ENCODE results near the gene DGCR8.
"Not testable (repeated sequence)": the region's sequence is repeated elsewhere in the genome, so short reads cannot be mapped to it uniquely, and the experiment has no call there.

DGCR8 gene

DNA sequence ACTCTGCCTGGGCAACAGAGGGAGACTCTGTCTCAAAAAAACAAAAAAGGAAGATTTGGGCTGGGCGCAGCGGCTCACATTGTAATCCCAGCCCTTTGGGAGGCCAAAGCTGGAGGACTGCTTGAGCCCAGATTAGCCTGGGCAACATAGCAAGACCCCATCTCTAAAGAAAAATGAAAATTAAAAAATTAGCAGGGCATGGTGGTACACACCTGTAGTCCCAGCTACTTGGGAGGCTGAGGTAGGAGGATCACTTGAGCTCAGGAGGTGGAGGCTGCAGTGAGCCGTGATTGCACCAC is 12.7 kb upstream of the DGCR8 start:
- H4K5ac ChIP-seq (ENCODE audit: low read length); H3K4me1 ChIP-seq (ENCODE audit: control insufficient read depth, low read depth, low read length); H2AK5ac ChIP-seq (ENCODE audit: low read length); H3K23ac ChIP-seq (ENCODE audit: low read length); H3K9ac ChIP-seq (ENCODE audit: low read length); H2BK120ac ChIP-seq (ENCODE audit: low read depth, low read length); H3K27ac ChIP-seq (ENCODE audit: low read depth, low read length); H2BK5ac ChIP-seq (ENCODE audit: low read length); H3K18ac ChIP-seq (ENCODE audit: low read length); H2BK15ac ChIP-seq (replicated peaks; ENCODE audit: low read depth); H3K79me2 ChIP-seq (ENCODE audit: control insufficient read depth, insufficient read depth, low read length); H3K4me3 ChIP-seq (ENCODE audit: low read length); H3K79me1 ChIP-seq (ENCODE audit: low read length); H3K4me2 ChIP-seq (ENCODE audit: low read length); H3K4ac ChIP-seq (ENCODE audit: low read depth, low read length); H3K36me3 ChIP-seq (ENCODE audit: control insufficient read depth, insufficient read depth, low read length); H3K56ac ChIP-seq (ENCODE audit: low read length); H4K8ac ChIP-seq (ENCODE audit: low read depth, low read length); DNase-seq; H3K27me3 ChIP-seq (ENCODE audit: insufficient read depth, low read length, poor library complexity): not testable (repeated sequence)
- no CpG with 5 or more reads among the region's 3 CpGs for WGBS (ENCODE audit: extremely low coverage, insufficient coverage, low lambda C conversion rate)

DNA sequence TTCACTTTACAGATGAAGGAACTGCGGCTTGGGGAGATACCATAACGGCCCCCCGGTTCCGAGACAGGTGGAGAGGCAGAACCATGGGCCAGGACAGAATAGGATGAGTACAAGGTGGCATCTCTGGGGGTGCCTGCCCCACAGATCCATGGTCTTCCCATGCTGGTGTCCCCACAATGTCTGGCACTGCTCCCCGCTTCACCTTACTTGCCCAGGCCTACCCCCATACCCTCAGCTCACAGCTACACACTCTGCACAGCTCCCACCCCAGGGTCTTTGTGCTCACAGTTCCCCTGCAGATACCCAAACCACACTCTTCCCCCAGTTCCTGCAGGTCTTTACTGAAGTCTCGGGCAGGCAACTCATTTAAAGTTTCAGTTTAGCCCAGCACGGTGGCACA is 11.4 kb upstream of the DGCR8 start:
- H3K56ac ChIP-seq (ENCODE audit: low read length): no peak overlapping the region
- no peaks in the 10 kb centered on the region for H3K79me1 ChIP-seq (ENCODE audit: low read length)
- H3K4me2 ChIP-seq (ENCODE audit: low read length): no peak overlapping the region
- H3K36me3 ChIP-seq (ENCODE audit: control insufficient read depth, insufficient read depth, low read length): no peaks in the 10 kb centered on the region
- no peak overlapping the region for H3K9ac ChIP-seq (ENCODE audit: low read length)
- no peak overlapping the region for H3K23ac ChIP-seq (ENCODE audit: low read length)
- no peaks in the 10 kb centered on the region for H3K79me2 ChIP-seq (ENCODE audit: control insufficient read depth, insufficient read depth, low read length)
- H3K18ac ChIP-seq (ENCODE audit: low read length): no peak overlapping the region
- DNase-seq: no peak
- H2AK5ac ChIP-seq (ENCODE audit: low read length): no peak overlapping the region
- no peaks in the 10 kb centered on the region for H3K4me1 ChIP-seq (ENCODE audit: control insufficient read depth, low read depth, low read length)
- H2BK15ac ChIP-seq (replicated peaks; ENCODE audit: low read depth): no peak overlapping the region
- H2BK5ac ChIP-seq (ENCODE audit: low read length): no peak overlapping the region
- no peaks in the 10 kb centered on the region for H3K27me3 ChIP-seq (ENCODE audit: insufficient read depth, low read length, poor library complexity)
- H2BK120ac ChIP-seq (ENCODE audit: low read depth, low read length): no peak overlapping the region
- H4K5ac ChIP-seq (ENCODE audit: low read length): no peak overlapping the region
- no CpG with 5 or more reads among the region's 7 CpGs for WGBS (ENCODE audit: extremely low coverage, insufficient coverage, low lambda C conversion rate)
- no peak overlapping the region for H4K8ac ChIP-seq (ENCODE audit: low read depth, low read length)
- no peak overlapping the region for H3K4ac ChIP-seq (ENCODE audit: low read depth, low read length)
- H3K27ac ChIP-seq (ENCODE audit: low read depth, low read length): no peak overlapping the region
- no peak overlapping the region for H3K4me3 ChIP-seq (ENCODE audit: low read length)

DNA sequence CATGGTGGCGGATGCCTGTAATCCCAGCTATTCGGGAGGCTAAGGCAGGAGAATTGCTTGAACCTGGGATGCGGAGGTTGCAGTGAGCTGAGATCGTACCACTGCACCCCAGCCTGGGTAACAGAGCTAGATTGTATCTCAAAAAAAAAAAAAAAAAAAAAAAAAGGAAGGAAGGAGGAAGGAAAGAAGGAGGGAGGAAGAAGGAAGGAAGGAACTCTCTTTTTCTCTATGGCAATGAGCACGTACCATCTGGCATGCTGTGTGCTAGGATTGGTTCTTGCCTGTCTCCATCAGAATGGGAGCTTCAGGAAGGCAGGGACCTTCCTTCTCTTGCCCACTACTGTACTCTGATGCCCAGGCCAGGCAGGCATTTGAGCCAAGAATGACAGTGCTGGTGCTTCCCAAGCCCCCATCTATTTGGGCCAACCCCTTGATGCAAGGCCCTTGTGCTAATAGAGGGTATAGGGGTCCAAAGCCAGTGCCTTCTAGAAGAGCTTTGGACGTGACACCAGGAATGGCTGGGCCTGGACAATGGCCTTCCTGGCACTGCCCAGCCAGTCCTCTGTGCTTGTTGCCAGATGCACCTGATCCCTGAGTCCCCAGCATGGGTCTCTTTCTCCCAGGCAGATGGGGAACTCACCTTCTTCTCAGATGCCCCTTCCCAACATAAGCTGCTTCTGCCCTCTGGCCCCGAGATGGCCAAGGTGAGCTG is 10.6 kb upstream of the DGCR8 start:
- Histone ChIP-seq H3K9ac (ENCODE audit: low read length) (no peak overlapping the region), H3K56ac (ENCODE audit: low read length) (no peak overlapping the region), H3K23ac (ENCODE audit: low read length) (no peak overlapping the region), H3K79me2 (ENCODE audit: control insufficient read depth, insufficient read depth, low read length) (no peaks in the 10 kb centered on the region), H3K36me3 (ENCODE audit: control insufficient read depth, insufficient read depth, low read length) (no peaks in the 10 kb centered on the region), H3K27me3 (ENCODE audit: insufficient read depth, low read length, poor library complexity) (no peaks in the 10 kb centered on the region), H3K27ac (ENCODE audit: low read depth, low read length) (no peak overlapping the region), H3K4me2 (ENCODE audit: low read length) (no peak overlapping the region), H2BK120ac (ENCODE audit: low read depth, low read length) (no peak overlapping the region), H2AK5ac (ENCODE audit: low read length) (no peak overlapping the region), H3K18ac (ENCODE audit: low read length) (no peak overlapping the region), H4K8ac (ENCODE audit: low read depth, low read length) (no peak overlapping the region), H4K5ac (ENCODE audit: low read length) (no peak overlapping the region), H3K4me1 (ENCODE audit: control insufficient read depth, low read depth, low read length) (no peaks in the 10 kb centered on the region), H2BK5ac (ENCODE audit: low read length) (no peak overlapping the region), H2BK15ac (replicated peaks; ENCODE audit: low read depth) (no peak overlapping the region), H3K4ac (ENCODE audit: low read depth, low read length) (no peak overlapping the region), H3K79me1 (ENCODE audit: low read length) (no peaks in the 10 kb centered on the region), H3K4me3 (ENCODE audit: low read length) (no peak overlapping the region)
- no CpG with 5 or more reads among the region's 7 CpGs for WGBS (ENCODE audit: extremely low coverage, insufficient coverage, low lambda C conversion rate)
- no peak for DNase-seq

DNA sequence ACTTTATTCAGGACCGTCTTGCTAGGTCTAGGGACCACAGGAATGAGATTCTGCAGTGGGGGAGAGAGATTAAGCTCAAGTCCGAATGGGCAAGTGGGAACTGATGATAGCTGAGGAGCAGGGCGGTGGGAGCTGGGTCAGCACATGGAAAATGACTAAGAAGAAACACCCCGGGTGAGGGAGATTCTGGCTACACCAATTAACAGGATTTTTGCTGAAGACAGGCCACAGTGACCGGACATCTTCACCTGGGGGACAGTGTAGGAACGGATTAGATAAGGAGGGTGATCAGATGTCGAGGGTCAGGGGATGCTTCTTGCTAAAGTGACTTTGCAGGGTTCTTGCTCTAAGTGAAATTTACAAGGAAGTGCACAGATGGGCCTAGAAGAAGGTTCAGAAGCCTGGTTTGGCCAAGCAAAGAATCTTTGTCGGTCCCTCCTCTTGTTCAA is 8.5 kb upstream of the DGCR8 start:
- Histone ChIP-seq H3K79me2 (ENCODE audit: control insufficient read depth, insufficient read depth, low read length) (no peaks in the 10 kb centered on the region), H3K4me3 (ENCODE audit: low read length) (no peak overlapping the region), H3K4ac (ENCODE audit: low read depth, low read length) (no peak overlapping the region), H2BK5ac (ENCODE audit: low read length) (no peak overlapping the region), H2BK120ac (ENCODE audit: low read depth, low read length) (no peak overlapping the region), H3K4me1 (ENCODE audit: control insufficient read depth, low read depth, low read length) (no peaks in the 10 kb centered on the region), H2BK15ac (replicated peaks; ENCODE audit: low read depth) (no peak overlapping the region), H4K5ac (ENCODE audit: low read length) (no peak overlapping the region), H4K8ac (ENCODE audit: low read depth, low read length) (no peak overlapping the region), H3K27ac (ENCODE audit: low read depth, low read length) (no peak overlapping the region), H3K4me2 (ENCODE audit: low read length) (no peak overlapping the region), H3K56ac (ENCODE audit: low read length) (no peak overlapping the region), H3K18ac (ENCODE audit: low read length) (no peak overlapping the region), H3K36me3 (ENCODE audit: control insufficient read depth, insufficient read depth, low read length) (no peaks in the 10 kb centered on the region), H3K79me1 (ENCODE audit: low read length) (no peaks in the 10 kb centered on the region), H3K23ac (ENCODE audit: low read length) (no peak overlapping the region), H2AK5ac (ENCODE audit: low read length) (no peak overlapping the region), H3K27me3 (ENCODE audit: insufficient read depth, low read length, poor library complexity) (no peaks in the 10 kb centered on the region), H3K9ac (ENCODE audit: low read length) (no peak overlapping the region)
- WGBS (ENCODE audit: extremely low coverage, insufficient coverage, low lambda C conversion rate): no CpG with 5 or more reads among the region's 8 CpGs
- DNase-seq: no peak

DNA sequence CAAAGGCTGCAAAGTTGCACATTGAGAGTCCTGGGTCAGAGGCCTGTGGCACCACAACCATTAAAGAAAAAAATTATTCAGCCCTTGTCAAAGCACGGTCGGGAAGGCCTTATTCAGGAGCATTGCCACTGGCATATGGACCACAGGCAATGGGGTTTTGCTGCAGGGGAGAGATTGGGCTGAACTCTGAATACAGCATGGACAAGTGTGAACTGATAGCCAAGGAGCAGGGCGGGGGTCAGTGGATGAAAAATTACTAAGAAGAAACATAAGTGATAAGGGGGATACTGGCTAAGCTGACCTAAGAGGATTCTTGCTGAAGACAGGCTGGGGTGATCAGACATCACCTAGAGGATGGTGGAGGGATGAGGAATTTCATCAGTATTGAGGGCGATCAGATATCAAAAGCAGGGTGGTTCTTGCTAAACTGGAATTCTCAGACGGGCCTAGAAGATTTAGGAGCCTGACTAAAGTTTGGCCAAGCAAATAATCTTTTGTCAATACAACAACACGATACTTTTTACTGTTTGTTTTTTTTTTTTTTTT is 3.3 kb upstream of the DGCR8 start:
- no CpG with 5 or more reads among the region's 6 CpGs for WGBS (ENCODE audit: extremely low coverage, insufficient coverage, low lambda C conversion rate)
- no peak overlapping the region for H4K5ac ChIP-seq (ENCODE audit: low read length)
- H4K8ac ChIP-seq (ENCODE audit: low read depth, low read length): no peak overlapping the region
- H3K4ac ChIP-seq (ENCODE audit: low read depth, low read length): no peak overlapping the region
- H3K4me1 ChIP-seq (ENCODE audit: control insufficient read depth, low read depth, low read length): peaks cover 4% of the 10 kb centered on the region
- no peak overlapping the region for H2BK15ac ChIP-seq (replicated peaks; ENCODE audit: low read depth)
- H3K18ac ChIP-seq (ENCODE audit: low read length): no peak overlapping the region
- peaks cover 6% of the 10 kb centered on the region for H3K79me1 ChIP-seq (ENCODE audit: low read length)
- no peak overlapping the region for H2AK5ac ChIP-seq (ENCODE audit: low read length)
- no peak for DNase-seq
- H2BK120ac ChIP-seq (ENCODE audit: low read depth, low read length): no peak overlapping the region
- H3K4me3 ChIP-seq (ENCODE audit: low read length): no peak overlapping the region
- H3K4me2 ChIP-seq (ENCODE audit: low read length): no peak overlapping the region
- H3K27me3 ChIP-seq (ENCODE audit: insufficient read depth, low read length, poor library complexity): no peaks in the 10 kb centered on the region
- no peak overlapping the region for H2BK5ac ChIP-seq (ENCODE audit: low read length)
- peaks cover 13% of the 10 kb centered on the region for H3K79me2 ChIP-seq (ENCODE audit: control insufficient read depth, insufficient read depth, low read length)
- no peak overlapping the region for H3K23ac ChIP-seq (ENCODE audit: low read length)
- H3K27ac ChIP-seq (ENCODE audit: low read depth, low read length): no peak overlapping the region
- H3K56ac ChIP-seq (ENCODE audit: low read length): no peak overlapping the region
- H3K36me3 ChIP-seq (ENCODE audit: control insufficient read depth, insufficient read depth, low read length): peaks cover 2% of the 10 kb centered on the region
- no peak overlapping the region for H3K9ac ChIP-seq (ENCODE audit: low read length)

DNA sequence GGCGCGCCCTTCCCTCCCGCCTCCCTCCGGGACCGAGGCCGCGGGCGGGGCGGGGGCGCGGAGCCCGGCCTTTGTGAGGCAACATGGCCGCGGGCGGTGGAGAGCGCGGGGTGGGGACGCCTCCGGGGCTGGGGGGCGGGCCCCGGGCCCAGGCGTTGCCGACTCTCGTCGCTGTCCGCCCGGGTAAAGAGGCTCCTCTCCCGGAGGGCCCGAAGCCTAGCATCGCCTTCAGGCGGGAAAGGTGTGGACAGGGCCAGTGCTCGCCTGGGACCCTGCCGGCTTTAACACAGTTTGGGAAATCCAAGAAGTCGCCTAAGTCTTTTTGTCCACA is 369 bp downstream of the DGCR8 start:
- WGBS (ENCODE audit: extremely low coverage, insufficient coverage, low lambda C conversion rate): no CpG with 5 or more reads among the region's 34 CpGs
- H4K8ac ChIP-seq (ENCODE audit: low read depth, low read length): no peak overlapping the region
- H3K27me3 ChIP-seq (ENCODE audit: insufficient read depth, low read length, poor library complexity): no peaks in the 10 kb centered on the region
- H3K4me2 ChIP-seq (ENCODE audit: low read length): peak overlapping the region; percentile 97
- H3K4me1 ChIP-seq (ENCODE audit: control insufficient read depth, low read depth, low read length): peaks cover 18% of the 10 kb centered on the region
- H3K4me3 ChIP-seq (ENCODE audit: low read length): peak overlapping the region; percentile 100
- peak overlapping the region; percentile 100 for H3K9ac ChIP-seq (ENCODE audit: low read length)
- H2BK15ac ChIP-seq (replicated peaks; ENCODE audit: low read depth): no peak overlapping the region
- no peak overlapping the region for H3K23ac ChIP-seq (ENCODE audit: low read length)
- H2BK5ac ChIP-seq (ENCODE audit: low read length): peak overlapping the region; percentile 35
- peak overlapping the region; percentile 99 for H3K56ac ChIP-seq (ENCODE audit: low read length)
- peak overlapping the region; percentile 98 for H3K18ac ChIP-seq (ENCODE audit: low read length)
- H2BK120ac ChIP-seq (ENCODE audit: low read depth, low read length): peak overlapping the region; percentile 39
- DNase-seq: peak; percentile 71
- peak overlapping the region; percentile 97 for H2AK5ac ChIP-seq (ENCODE audit: low read length)
- peaks cover 20% of the 10 kb centered on the region for H3K79me1 ChIP-seq (ENCODE audit: low read length)
- H3K79me2 ChIP-seq (ENCODE audit: control insufficient read depth, insufficient read depth, low read length): peaks cover 47% of the 10 kb centered on the region
- peak overlapping the region; percentile 95 for H3K27ac ChIP-seq (ENCODE audit: low read depth, low read length)
- H4K5ac ChIP-seq (ENCODE audit: low read length): no peak overlapping the region
- H3K36me3 ChIP-seq (ENCODE audit: control insufficient read depth, insufficient read depth, low read length): peaks cover 3% of the 10 kb centered on the region
- H3K4ac ChIP-seq (ENCODE audit: low read depth, low read length): peak overlapping the region; percentile 97

Measured in mesendoderm (in vitro differentiated cells).